Measurements from ENCODE around the gene DDX39A. TPM values are rescaled to one million over a fixed set of nuclear protein-coding genes. Genes with fewer than 3 reads are reported as not detected.
A peak's percentile ranks its signal among the peaks of the same experiment; 100 is the strongest.

Gene DDX39A
- total and polyA plus RNA-seq, 2 donors (not counting 1 experiment from before 2014, with no cell fraction given): 35.9 to 36.5 TPM

- H2AFZ ChIP-seq (ENCODE audit: low read length): no peak overlapping the region
- no peaks in the 10 kb centered on the region for H4K20me1 ChIP-seq (ENCODE audit: control insufficient read depth, extremely low read depth, insufficient read depth, low read length)
- H3K4me3 ChIP-seq (replicated peaks in 1 of 4; ENCODE audit: control extremely low read depth in 1 of 4, insufficient read depth in 1 of 4, low read depth in 3 of 4, low read length in 4 of 4): no peak overlapping the region
- no peaks in the 10 kb centered on the region for H3K36me3 ChIP-seq (ENCODE audit: control insufficient read depth, insufficient read depth, low read length)
- H3K79me2 ChIP-seq (ENCODE audit: control insufficient read depth, insufficient read depth, low read length): no peaks in the 10 kb centered on the region
- no peak overlapping the region for H3K4me2 ChIP-seq (ENCODE audit: extremely low read depth, insufficient read depth, low read length)
- H3K27me3 ChIP-seq (ENCODE audit: control insufficient read depth, insufficient read depth, low read length): no peaks in the 10 kb centered on the region
- no peaks in the 10 kb centered on the region for H3K9me3 ChIP-seq (ENCODE audit: control insufficient read depth, insufficient read depth, low read depth, low read length)
- peaks cover 9% of the 10 kb centered on the region for H3K4me1 ChIP-seq (ENCODE audit: control insufficient read depth, extremely low read depth, insufficient read depth, low read length)
- no peak for DNase-seq (ENCODE audit: low read depth in 2 of 2)
- no peak for TF ChIP-seq EZH2 (IDR thresholded peaks at IDR 0.05; ENCODE audit: low read length, missing control alignments)
- TF ChIP-seq CTCF (conservative IDR thresholded peaks at IDR 0.05 in 1 of 2, IDR thresholded peaks at IDR 0.05 in 1 of 2; ENCODE audit: low read depth in 1 of 2, low read length in 2 of 2): no peak
- no peak overlapping the region for H3K27ac ChIP-seq (ENCODE audit: insufficient read depth, low read length)
- H3K9ac ChIP-seq (ENCODE audit: insufficient read depth, low read length): no peak overlapping the region
Measured at GRCh38 chr19:14371301-14371821, 47.8 kb downstream of the DDX39A start.

GRCh38 chr19:14370940-14371280, 48.2 kb downstream of the DDX39A start:
- Histone ChIP-seq H2AFZ (ENCODE audit: low read length) (no peak overlapping the region), H3K27me3 (ENCODE audit: control insufficient read depth, insufficient read depth, low read length) (no peaks in the 10 kb centered on the region), H3K27ac (ENCODE audit: insufficient read depth, low read length) (no peak overlapping the region), H4K20me1 (ENCODE audit: control insufficient read depth, extremely low read depth, insufficient read depth, low read length) (no peaks in the 10 kb centered on the region), H3K4me3 (replicated peaks in 1 of 4; ENCODE audit: control extremely low read depth in 1 of 4, insufficient read depth in 1 of 4, low read depth in 3 of 4, low read length in 4 of 4) (no peak overlapping the region), H3K36me3 (ENCODE audit: control insufficient read depth, insufficient read depth, low read length) (no peaks in the 10 kb centered on the region), H3K4me1 (ENCODE audit: control insufficient read depth, extremely low read depth, insufficient read depth, low read length) (peaks cover 8% of the 10 kb centered on the region), H3K9ac (ENCODE audit: insufficient read depth, low read length) (no peak overlapping the region), H3K79me2 (ENCODE audit: control insufficient read depth, insufficient read depth, low read length) (no peaks in the 10 kb centered on the region), H3K4me2 (ENCODE audit: extremely low read depth, insufficient read depth, low read length) (no peak overlapping the region), H3K9me3 (ENCODE audit: control insufficient read depth, insufficient read depth, low read depth, low read length) (no peaks in the 10 kb centered on the region)
- TF ChIP-seq EZH2 (IDR thresholded peaks at IDR 0.05; ENCODE audit: low read length, missing control alignments) (no peak), CTCF (conservative IDR thresholded peaks at IDR 0.05 in 1 of 2, IDR thresholded peaks at IDR 0.05 in 1 of 2; ENCODE audit: low read depth in 1 of 2, low read length in 2 of 2) (no peak)
- no peak for DNase-seq (ENCODE audit: low read depth in 2 of 2)

GRCh38 chr19:14370169-14370939, 48.8 kb downstream of the DDX39A start:
- Histone ChIP-seq H3K79me2 (ENCODE audit: control insufficient read depth, insufficient read depth, low read length) (no peaks in the 10 kb centered on the region), H3K27me3 (ENCODE audit: control insufficient read depth, insufficient read depth, low read length) (no peaks in the 10 kb centered on the region), H3K36me3 (ENCODE audit: control insufficient read depth, insufficient read depth, low read length) (no peaks in the 10 kb centered on the region), H3K9me3 (ENCODE audit: control insufficient read depth, insufficient read depth, low read depth, low read length) (no peaks in the 10 kb centered on the region), H2AFZ (ENCODE audit: low read length) (peak overlapping the region; percentile 47), H3K27ac (ENCODE audit: insufficient read depth, low read length) (no peak overlapping the region), H3K4me2 (ENCODE audit: extremely low read depth, insufficient read depth, low read length) (peak overlapping the region; percentile 59), H3K9ac (ENCODE audit: insufficient read depth, low read length) (no peak overlapping the region), H3K4me3 (replicated peaks in 1 of 4; ENCODE audit: control extremely low read depth in 1 of 4, insufficient read depth in 1 of 4, low read depth in 3 of 4, low read length in 4 of 4) (no peak overlapping the region), H4K20me1 (ENCODE audit: control insufficient read depth, extremely low read depth, insufficient read depth, low read length) (no peaks in the 10 kb centered on the region), H3K4me1 (ENCODE audit: control insufficient read depth, extremely low read depth, insufficient read depth, low read length) (peaks cover 4% of the 10 kb centered on the region)
- no peak for DNase-seq (ENCODE audit: low read depth in 2 of 2)
- TF ChIP-seq EZH2 (IDR thresholded peaks at IDR 0.05; ENCODE audit: low read length, missing control alignments): no peak
- TF ChIP-seq CTCF (conservative IDR thresholded peaks at IDR 0.05 in 1 of 2, IDR thresholded peaks at IDR 0.05 in 1 of 2; ENCODE audit: low read depth in 1 of 2, low read length in 2 of 2): no peak
